Activated CD8-positive, alpha-beta T cell treated with anti-CD3 and anti-CD28 coated beads, Interleukin-2, amount 10 ng/mL, durations not matched to agents 7 days and 5 days (primary cell): Measurements from ENCODE around the gene KRTAP5-11. TPM values are rescaled to one million over a fixed set of nuclear protein-coding genes. Genes with fewer than 3 reads are reported as not detected.
"Not testable (repeated sequence)": the region's sequence is repeated elsewhere in the genome, so short reads cannot be mapped to it uniquely, and the experiment has no call there.

Experiments used
- ATAC-seq: fragments of 150-1000 bp; cut with Tn5 transposase; one replicate; pipeline ENCODE4 v1.10.0; 2021; ENCODE audit warnings: moderate library complexity
- CTCF ChIA-PET: fragments of 350-600 bp; sonication (Branson Sonifier 250); formaldehyde crosslinking; loops from one replicate; lab custom pipeline; 2021; ENCODE audit warnings: antibody characterized with exemption; lab: Charles Lee
- POLR2A ChIA-PET: fragments of 350-600 bp; sonication (Branson Sonifier 250); formaldehyde crosslinking; loops from one replicate; lab custom pipeline; 2021; ENCODE audit warnings: antibody characterized with exemption; lab: Charles Lee
- DNase-seq: peaks from one replicate; pipeline ENCODE4 v3.0.0-alpha.2; 2020
- H3K27ac Mint-ChIP-seq: one replicate; pipeline ENCODE4 v1.8.0; 2021; ENCODE audit warnings: mild to moderate bottlenecking, mixed read lengths
- H3K27me3 Mint-ChIP-seq: one replicate; pipeline ENCODE4 v1.8.0; 2021; ENCODE audit warnings: low read depth, mixed read lengths
- H3K36me3 Mint-ChIP-seq: one replicate; pipeline ENCODE4 v1.8.0; 2021; ENCODE audit warnings: low read depth, mixed read lengths
- H3K4me1 Mint-ChIP-seq: one replicate; pipeline ENCODE4 v1.8.0; 2021; ENCODE audit warnings: low read depth, mixed read lengths
- H3K4me3 Mint-ChIP-seq: one replicate; pipeline ENCODE4 v1.8.0; 2021; ENCODE audit warnings: mild to moderate bottlenecking, mixed read lengths
- H3K9me3 Mint-ChIP-seq: one replicate; pipeline ENCODE4 v1.8.0; 2022; ENCODE audit warnings: mixed read lengths; ENCODE audit not compliant: insufficient read depth
- total RNA-seq, 2 experiments: library from RNA; stranded (reverse); gene quantifications; one replicate each; pipeline ENCODE4 v1.2.3, GENCODE V29; 2021

KRTAP5-11 gene
- total RNA-seq, 2 experiments from 2014 or later: not detected

DNA sequence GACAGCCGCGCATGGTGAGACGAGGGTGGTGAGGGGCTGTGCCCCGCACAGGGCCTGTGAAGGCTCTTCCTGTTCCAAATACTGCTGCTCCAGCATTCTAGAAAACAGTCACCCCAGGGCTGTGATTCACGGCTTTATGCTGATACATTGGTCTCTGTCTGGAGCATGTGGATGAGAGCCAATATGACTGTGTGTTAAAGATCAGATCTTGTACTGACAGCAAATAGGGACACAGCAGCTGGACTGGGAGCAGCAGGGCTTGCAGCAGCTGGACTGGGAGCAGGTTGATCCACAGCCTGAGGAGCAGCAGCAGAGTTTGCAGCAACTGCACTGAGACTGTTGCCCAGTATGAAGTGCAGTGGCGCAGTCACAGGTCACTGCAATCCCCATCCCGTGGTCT lies 3.2 kb downstream of the KRTAP5-11 start:
- H3K27ac Mint-ChIP-seq, DNase-seq, CTCF ChIA-PET, H3K27me3 Mint-ChIP-seq, H3K4me3 Mint-ChIP-seq, ATAC-seq, H3K4me1 Mint-ChIP-seq, H3K9me3 Mint-ChIP-seq, H3K36me3 Mint-ChIP-seq, POLR2A ChIA-PET: not testable (repeated sequence)

DNA sequence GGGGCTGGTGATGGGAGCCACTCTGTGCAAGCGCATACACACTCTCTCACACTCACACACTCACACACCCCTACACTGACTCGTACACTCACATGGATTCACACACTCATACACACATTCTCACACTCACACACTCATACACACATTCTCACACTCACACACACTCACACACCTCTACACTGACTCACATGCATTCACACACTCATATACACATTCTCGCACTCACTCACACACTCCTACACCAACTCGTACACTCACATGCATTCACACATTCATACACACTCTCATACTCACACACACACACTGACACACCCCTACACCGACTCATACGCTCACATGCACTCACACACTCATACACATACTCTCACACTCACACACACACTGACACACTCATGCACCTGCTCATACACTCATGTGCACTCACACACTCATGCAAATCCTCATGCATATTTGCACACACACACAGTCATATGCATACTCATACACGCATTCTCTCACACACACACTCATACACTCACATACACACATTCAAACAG lies 5.1 kb downstream of the KRTAP5-11 start:
- H3K4me3 Mint-ChIP-seq: no peak overlapping the region
- no peak overlapping the region for H3K27ac Mint-ChIP-seq
- H3K27me3 Mint-ChIP-seq: peaks cover 2% of the 10 kb centered on the region

DNA sequence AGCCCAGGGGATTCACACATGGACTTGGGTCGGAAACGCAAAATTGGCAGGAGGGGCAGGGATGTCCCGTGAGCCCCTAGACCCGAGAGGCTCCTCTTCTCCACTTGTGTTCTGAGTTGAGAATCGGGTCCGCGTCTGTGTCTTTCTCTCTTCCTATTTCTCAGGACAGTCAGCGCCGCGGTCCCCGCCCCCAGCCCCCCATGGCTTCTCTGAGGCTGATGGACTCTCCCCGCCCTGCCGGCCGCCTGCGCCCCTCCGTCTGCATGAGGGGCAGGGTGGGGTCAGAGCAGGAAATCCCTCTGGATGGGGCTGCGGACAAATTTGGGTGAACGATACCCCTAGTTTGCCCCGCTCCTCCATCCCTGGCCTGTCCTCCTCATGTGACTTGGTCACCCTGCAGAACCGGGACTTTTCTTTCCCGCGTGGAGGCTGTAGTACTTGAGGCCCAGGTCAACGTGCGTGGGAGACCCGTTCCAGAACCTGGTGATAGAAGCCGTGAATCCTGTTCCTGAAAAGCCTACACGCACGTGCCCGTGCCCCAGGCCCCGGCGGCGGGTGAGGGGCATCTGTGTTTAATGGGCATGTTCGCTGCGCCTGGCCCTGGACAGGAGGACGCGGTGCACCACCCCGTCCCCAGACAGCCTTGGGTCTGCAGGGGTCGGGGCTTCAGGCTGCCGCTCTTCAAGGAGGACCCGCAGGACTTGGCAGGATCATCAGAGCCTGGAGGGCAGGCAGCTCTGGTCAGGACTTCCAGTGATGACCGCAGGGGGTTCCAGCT lies 5.8 kb downstream of the KRTAP5-11 start:
- CTCF ChIA-PET, H3K9me3 Mint-ChIP-seq, H3K4me3 Mint-ChIP-seq, H3K36me3 Mint-ChIP-seq, DNase-seq, H3K4me1 Mint-ChIP-seq, POLR2A ChIA-PET, H3K27me3 Mint-ChIP-seq, H3K27ac Mint-ChIP-seq, ATAC-seq: not testable (repeated sequence)

More for the DNA sequence above, 5.1 kb downstream of the KRTAP5-11 start:
- CTCF ChIA-PET: no interaction called here
- POLR2A ChIA-PET: no interaction called here
- Mint-ChIP-seq H3K9me3 (no peaks in the 10 kb centered on the region), H3K4me1 (peaks cover 2% of the 10 kb centered on the region), H3K36me3 (no peaks in the 10 kb centered on the region)
- DNase-seq: no peak
- ATAC-seq: no peak

DNA sequence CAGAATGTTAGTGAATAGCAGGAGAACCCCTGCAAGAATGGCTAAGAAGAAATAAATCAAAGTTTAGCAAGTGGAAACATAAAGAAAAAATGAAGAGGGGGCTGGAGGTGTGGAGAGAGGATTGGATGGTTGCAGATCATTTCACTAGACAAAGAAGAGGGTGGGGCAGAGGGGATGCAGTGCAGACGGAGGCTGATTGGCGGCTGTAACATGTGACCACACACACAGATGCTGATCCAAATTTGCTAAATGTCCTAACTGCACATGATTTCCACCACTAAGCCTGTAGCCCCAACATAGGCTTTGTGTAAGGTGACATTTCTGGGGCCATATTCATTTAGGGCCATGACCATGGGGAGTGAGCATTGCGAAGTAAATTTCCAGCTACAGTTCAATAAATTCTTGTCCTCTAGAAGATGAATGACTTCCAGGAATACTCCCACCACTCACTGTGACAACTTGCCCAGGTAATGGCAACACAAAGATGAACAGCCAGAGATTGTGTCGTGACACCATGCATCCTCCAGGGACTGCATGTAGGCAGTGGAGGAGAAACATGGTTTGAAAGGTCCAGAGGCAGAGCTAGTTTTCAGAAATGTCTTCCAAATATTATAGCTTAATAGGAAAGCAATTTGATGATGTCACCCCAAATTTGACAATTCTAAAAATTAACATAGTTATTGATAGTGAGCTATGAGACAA lies 6.8 kb downstream of the KRTAP5-11 start:
- H3K27me3 Mint-ChIP-seq: peaks cover 2% of the 10 kb centered on the region
- no peak for DNase-seq
- ChIA-PET POLR2A (no interaction called here), CTCF (no interaction called here)
- no peak overlapping the region for H3K27ac Mint-ChIP-seq
- no peak for ATAC-seq
- H3K4me3 Mint-ChIP-seq: no peak overlapping the region
- peaks cover 2% of the 10 kb centered on the region for H3K4me1 Mint-ChIP-seq
- H3K36me3 Mint-ChIP-seq: no peaks in the 10 kb centered on the region
- H3K9me3 Mint-ChIP-seq: no peaks in the 10 kb centered on the region

DNA sequence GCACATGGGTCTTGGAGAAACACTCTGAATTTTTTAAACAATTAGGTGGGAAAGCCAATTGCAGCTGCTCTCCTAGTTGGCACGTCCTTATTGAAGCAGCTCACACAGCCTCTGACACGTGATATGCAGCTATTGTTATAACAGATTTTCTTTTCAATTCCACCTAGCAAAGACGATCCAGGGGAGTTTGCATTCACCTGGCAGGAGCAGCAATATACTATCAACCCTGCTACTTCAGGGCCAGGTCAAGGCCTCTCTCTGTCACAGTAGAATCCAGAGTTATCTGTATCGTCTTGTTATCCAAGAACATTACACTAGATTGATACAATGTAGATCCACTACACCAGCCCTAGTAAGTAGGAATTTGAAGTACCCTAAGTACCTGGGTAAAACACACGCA lies 8.3 kb downstream of the KRTAP5-11 start:
- Mint-ChIP-seq H3K36me3 (no peaks in the 10 kb centered on the region), H3K27me3 (no peaks in the 10 kb centered on the region), H3K4me3 (no peak overlapping the region), H3K9me3 (no peaks in the 10 kb centered on the region), H3K4me1 (no peaks in the 10 kb centered on the region), H3K27ac (no peak overlapping the region)
- CTCF ChIA-PET: no interaction called here
- POLR2A ChIA-PET: no interaction called here
- no peak for ATAC-seq
- no peak for DNase-seq

DNA sequence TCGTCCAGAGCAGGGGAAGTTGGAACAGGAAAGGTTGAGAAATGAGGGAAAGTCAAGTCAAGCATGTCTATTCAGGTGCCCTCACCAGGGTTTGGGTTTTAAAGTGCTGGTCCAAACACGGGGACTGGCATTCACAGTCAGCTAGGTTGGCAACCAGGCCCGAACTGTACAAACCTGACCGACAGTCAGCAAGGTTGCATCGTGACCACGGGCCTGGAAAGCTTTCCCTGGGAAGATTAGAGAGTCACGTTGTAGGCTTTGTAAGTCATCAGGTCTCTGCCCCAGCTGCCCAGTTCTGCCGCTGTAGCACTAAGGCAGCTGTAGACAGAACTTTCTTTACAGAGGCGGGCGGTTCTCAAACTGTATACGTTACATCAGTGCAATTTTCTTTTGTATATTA lies 9.9 kb downstream of the KRTAP5-11 start:
- Mint-ChIP-seq H3K9me3 (no peaks in the 10 kb centered on the region), H3K4me1 (no peaks in the 10 kb centered on the region), H3K27ac (no peak overlapping the region), H3K36me3 (no peaks in the 10 kb centered on the region), H3K27me3 (no peaks in the 10 kb centered on the region), H3K4me3 (no peak overlapping the region)
- DNase-seq (no peak), ATAC-seq (no peak)
- POLR2A ChIA-PET: no interaction called here
- CTCF ChIA-PET: no interaction called here

DNA sequence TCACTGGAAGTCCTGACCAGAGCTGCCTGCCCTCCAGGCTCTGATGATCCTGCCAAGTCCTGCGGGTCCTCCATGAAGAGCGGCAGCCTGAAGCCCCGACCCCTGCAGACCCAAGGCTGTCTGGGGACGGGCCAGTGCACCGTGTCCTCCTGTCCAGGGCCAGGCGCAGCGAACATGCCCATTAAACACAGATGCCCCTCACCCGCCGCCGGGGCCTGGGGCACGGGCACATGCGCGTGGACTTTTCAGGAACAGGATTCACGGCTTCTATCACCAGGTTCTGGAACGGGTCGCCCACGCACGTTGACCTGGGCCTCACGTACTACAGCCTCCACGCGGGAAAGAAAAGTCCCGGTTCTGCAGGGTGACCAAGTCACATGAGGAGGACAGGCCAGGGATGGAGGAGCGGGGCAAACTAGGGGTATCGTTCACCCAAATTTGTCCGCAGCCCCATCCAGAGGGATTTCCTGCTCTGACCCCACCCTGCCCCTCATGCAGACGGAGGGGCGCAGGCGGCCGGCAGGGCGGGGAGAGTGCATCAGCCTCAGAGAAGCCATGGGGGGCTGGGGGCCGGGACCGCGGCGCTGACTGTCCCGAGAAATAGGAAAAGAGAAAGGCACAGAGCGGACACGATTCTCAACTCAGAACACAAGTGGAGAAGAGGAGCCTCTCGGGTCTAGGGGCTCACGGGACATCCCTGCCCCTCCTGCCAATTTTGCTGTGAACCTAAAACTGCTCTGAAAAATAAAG lies 11.4 kb downstream of the KRTAP5-11 start:
- H3K27me3 Mint-ChIP-seq, ATAC-seq, H3K36me3 Mint-ChIP-seq, H3K4me3 Mint-ChIP-seq, H3K9me3 Mint-ChIP-seq, H3K4me1 Mint-ChIP-seq, POLR2A ChIA-PET, CTCF ChIA-PET, H3K27ac Mint-ChIP-seq, DNase-seq: not testable (repeated sequence)

DNA sequence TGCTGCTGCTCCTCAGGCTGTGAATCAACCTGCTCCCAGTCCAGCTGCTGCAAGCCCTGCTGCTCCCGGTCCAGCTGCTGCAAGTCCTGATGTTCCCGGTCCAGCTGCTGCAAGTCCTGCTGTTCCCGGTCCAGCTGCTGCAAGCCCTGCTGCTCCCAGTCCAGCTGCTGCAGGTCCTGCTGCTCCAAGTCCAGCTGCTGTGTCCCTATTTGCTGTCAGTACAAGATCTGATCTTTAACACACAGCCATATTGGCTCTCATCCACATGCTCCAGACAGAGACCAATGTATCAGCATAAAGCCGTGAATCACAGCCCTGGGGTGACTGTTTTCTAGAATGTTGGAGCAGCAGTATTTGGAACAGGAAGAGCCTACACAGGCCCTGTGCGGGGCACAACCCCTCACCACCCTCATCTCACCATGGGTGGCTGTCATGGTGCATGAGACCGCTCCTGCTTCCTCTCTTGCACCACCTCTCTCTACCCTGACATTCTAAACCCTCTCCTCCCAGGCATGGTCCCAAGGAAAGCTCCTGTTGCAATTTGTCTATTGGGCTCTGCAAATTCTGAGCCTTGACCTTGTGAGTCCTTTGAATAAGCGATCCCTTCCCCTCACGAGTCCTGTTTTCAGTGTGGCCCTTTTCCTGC lies 13.8 kb downstream of the KRTAP5-11 start:
- H3K27me3 Mint-ChIP-seq: peaks cover 6% of the 10 kb centered on the region
- POLR2A ChIA-PET: no interaction called here

DNA sequence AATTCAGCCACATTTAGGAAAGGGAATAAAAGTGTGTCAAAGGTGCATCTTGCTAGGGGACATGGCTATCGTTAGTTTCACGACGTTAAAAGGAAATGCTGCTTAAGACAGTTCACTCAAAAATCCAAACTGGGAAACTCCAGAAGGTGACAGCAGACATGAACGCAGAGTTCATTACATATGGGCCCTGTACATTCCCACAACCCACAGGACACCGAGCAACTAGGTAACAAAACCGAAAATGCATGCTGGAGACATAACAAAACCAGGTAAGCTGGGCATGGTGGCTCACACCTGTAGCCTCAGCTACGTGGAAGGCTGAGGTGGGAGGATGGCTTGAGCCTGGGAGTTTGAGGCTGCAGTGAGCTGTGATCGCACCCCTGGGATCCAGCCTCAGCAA lies 15.0 kb downstream of the KRTAP5-11 start:
- H3K27me3 Mint-ChIP-seq: peaks cover 15% of the 10 kb centered on the region
- ATAC-seq, POLR2A ChIA-PET, H3K9me3 Mint-ChIP-seq, H3K4me3 Mint-ChIP-seq, H3K36me3 Mint-ChIP-seq, DNase-seq, CTCF ChIA-PET, H3K27ac Mint-ChIP-seq, H3K4me1 Mint-ChIP-seq: not testable (repeated sequence)

More for the DNA sequence above, 13.8 kb downstream of the KRTAP5-11 start:
- ATAC-seq (no peak), DNase-seq (no peak)
- Mint-ChIP-seq H3K36me3 (no peaks in the 10 kb centered on the region), H3K4me3 (no peak overlapping the region), H3K9me3 (no peaks in the 10 kb centered on the region), H3K27ac (no peak overlapping the region), H3K4me1 (no peaks in the 10 kb centered on the region)
- CTCF ChIA-PET: no interaction called here

DNA sequence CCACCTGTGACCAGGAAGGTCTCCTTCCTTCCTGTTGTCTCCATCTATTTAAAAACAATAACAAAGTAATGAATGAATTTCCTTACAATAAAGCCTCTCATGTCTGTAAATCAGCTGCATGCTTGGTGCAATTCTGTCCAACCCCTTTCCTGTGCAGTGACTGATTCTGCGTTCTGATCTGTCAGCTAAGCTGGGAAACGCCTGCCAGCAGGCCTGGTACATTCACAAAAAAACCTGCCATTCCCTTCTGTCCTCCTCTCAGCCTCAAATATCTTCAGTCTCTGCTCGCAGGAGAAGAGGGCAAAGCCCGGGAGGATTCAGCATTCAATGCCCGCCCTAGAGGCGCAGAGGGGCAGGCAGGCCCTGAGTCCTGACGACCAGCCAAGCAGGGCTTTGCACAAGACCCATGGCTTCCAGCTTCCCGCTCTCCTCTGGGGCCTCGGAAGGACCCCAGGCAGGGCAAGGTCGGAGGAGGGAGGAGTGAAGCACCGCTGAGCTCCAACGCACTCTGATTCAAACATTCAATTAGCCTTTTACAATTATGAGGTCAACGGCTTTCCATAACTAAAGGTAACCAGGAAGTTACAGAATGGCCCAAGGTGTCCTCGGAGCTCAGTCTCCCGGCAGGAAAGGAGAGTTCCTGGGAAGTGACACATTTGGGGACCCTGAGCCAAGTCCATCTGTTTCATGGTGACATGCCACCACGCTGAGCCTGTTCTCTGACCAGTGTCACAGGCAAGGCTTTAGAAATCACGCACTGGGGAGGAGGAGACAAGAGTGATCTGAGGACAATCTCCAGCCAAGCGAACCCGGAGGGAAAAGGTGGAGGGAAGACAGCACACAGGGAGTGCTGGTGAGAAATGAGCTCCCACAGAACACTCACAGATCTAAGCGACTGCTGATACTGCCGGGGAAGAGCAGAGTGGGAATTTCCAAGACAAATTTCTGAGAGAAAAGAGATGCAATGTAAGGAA lies 15.8 kb downstream of the KRTAP5-11 start:
- H3K4me1 Mint-ChIP-seq, H3K27ac Mint-ChIP-seq, H3K36me3 Mint-ChIP-seq, ATAC-seq, DNase-seq, H3K4me3 Mint-ChIP-seq, H3K9me3 Mint-ChIP-seq, POLR2A ChIA-PET, CTCF ChIA-PET: not testable (repeated sequence)
- peaks cover 15% of the 10 kb centered on the region for H3K27me3 Mint-ChIP-seq
